Hepatocyte (in vitro differentiated cells): ENCODE results near the gene MCAM. TPM values are rescaled to one million over a fixed set of nuclear protein-coding genes. Genes with fewer than 3 reads are reported as not detected.
A peak's percentile ranks its signal among the peaks of the same experiment; 100 is the strongest.

ENCODE experiments used
- DNase-seq: peaks from one replicate; pipeline ENCODE4 v3.0.0-alpha.2; 2016; ENCODE audit warnings: low spot score
- H2AFZ ChIP-seq: fragments of 200-600 bp; sonication (generic); 2 replicates; pipeline ENCODE4 v1.6.0; 2016; ENCODE audit warnings: antibody characterized with exemption, mild to moderate bottlenecking
- H3K27ac ChIP-seq: fragments of 200-600 bp; sonication (generic); 2 replicates; pipeline ENCODE4 v1.5.1; 2016; ENCODE audit warnings: mild to moderate bottlenecking
- H3K27me3 ChIP-seq: fragments of 200-600 bp; sonication (generic); 2 replicates; pipeline ENCODE4 v1.6.1; 2016
- H3K36me3 ChIP-seq: fragments of 200-600 bp; sonication (generic); replicated peaks from 2 replicates; pipeline ENCODE4 v1.5.1; 2016; ENCODE audit warnings: low read depth; ENCODE audit not compliant: insufficient read depth
- H3K4me1 ChIP-seq: fragments of 200-600 bp; sonication (generic); 2 replicates; pipeline ENCODE4 v1.5.1; 2016; ENCODE audit warnings: mild to moderate bottlenecking, moderate library complexity; ENCODE audit not compliant: insufficient read depth
- H3K4me2 ChIP-seq: fragments of 200-600 bp; sonication (generic); 2 replicates; pipeline ENCODE4 v1.6.0; 2016
- H3K4me3 ChIP-seq: fragments of 200-600 bp; sonication (generic); 2 replicates; pipeline ENCODE4 v1.5.1; 2016; ENCODE audit warnings: mild to moderate bottlenecking
- H3K79me2 ChIP-seq: fragments of 200-600 bp; sonication (generic); 2 replicates; pipeline ENCODE4 v1.6.0; 2017; ENCODE audit warnings: mild to moderate bottlenecking
- H3K9me2 ChIP-seq: fragments of 200-600 bp; sonication (generic); replicated peaks from 2 replicates; pipeline ENCODE4 v1.6.0; 2017; ENCODE audit warnings: mild to moderate bottlenecking; ENCODE audit not compliant: insufficient read depth
- H3K9me3 ChIP-seq: fragments of 200-600 bp; sonication (generic); 2 replicates; pipeline ENCODE4 v1.5.1; 2016; ENCODE audit warnings: low read depth, mild to moderate bottlenecking
- H4K20me1 ChIP-seq: fragments of 200-600 bp; sonication (generic); 2 replicates; pipeline ENCODE4 v1.6.0; 2016; ENCODE audit warnings: mild to moderate bottlenecking; ENCODE audit not compliant: insufficient read depth, poor library complexity, severe bottlenecking
- EZH2 ChIP-seq: fragments of 200-600 bp; sonication (generic); IDR thresholded peaks from 2 replicates; pipeline ENCODE4 v1.6.1; 2016; ENCODE audit warnings: antibody characterized with exemption, mild to moderate bottlenecking, borderline replicate concordance
- EZH2phosphoT487 ChIP-seq: fragments of 200-600 bp; sonication (generic); IDR thresholded peaks from one replicate; pipeline ENCODE4 v1.6.1; 2018; ENCODE audit warnings: antibody characterized with exemption, mild to moderate bottlenecking, low read depth, moderate library complexity; ENCODE audit not compliant: unreplicated experiment, severe bottlenecking
- WGBS: methylation state at CpG from one replicate; pipeline ENCODE4 v1.1.6; 2016; ENCODE audit warnings: low lambda C conversion rate; ENCODE audit errors: missing lambda C conversion rate; 5-methylcytosine and 5-hydroxymethylcytosine counted together
- polyA plus RNA-seq: library from polyadenylated mRNA; unstranded; fragments of >200 nt; fragmentation: Nextera tagmentation; extraction: Ambion mirVana; gene quantifications from 2 replicates; pipeline ENCODE4 v1.2.1, GENCODE V29; 2016
- total RNA-seq: library from RNA; depleted of rRNA; stranded (reverse); fragments of >200 nt; gene quantifications from 2 replicates; pipeline ENCODE4 v1.2.3, GENCODE V29; 2014
- TF ChIP-seq, protein P1 (sequence below): fragments of 200-600 bp; sonication (generic); IDR thresholded peaks from 2 replicates; pipeline ENCODE4 v1.5.1; 2016; ENCODE audit warnings: antibody characterized with exemption, mild to moderate bottlenecking; ENCODE audit not compliant: poor library complexity

Gene MCAM, protein sequence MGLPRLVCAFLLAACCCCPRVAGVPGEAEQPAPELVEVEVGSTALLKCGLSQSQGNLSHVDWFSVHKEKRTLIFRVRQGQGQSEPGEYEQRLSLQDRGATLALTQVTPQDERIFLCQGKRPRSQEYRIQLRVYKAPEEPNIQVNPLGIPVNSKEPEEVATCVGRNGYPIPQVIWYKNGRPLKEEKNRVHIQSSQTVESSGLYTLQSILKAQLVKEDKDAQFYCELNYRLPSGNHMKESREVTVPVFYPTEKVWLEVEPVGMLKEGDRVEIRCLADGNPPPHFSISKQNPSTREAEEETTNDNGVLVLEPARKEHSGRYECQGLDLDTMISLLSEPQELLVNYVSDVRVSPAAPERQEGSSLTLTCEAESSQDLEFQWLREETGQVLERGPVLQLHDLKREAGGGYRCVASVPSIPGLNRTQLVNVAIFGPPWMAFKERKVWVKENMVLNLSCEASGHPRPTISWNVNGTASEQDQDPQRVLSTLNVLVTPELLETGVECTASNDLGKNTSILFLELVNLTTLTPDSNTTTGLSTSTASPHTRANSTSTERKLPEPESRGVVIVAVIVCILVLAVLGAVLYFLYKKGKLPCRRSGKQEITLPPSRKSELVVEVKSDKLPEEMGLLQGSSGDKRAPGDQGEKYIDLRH
- 8.7 and 35.4 TPM in 2 replicates for total RNA-seq
- polyA plus RNA-seq = 5.1 and 6.1 TPM in 2 replicates

DNA sequence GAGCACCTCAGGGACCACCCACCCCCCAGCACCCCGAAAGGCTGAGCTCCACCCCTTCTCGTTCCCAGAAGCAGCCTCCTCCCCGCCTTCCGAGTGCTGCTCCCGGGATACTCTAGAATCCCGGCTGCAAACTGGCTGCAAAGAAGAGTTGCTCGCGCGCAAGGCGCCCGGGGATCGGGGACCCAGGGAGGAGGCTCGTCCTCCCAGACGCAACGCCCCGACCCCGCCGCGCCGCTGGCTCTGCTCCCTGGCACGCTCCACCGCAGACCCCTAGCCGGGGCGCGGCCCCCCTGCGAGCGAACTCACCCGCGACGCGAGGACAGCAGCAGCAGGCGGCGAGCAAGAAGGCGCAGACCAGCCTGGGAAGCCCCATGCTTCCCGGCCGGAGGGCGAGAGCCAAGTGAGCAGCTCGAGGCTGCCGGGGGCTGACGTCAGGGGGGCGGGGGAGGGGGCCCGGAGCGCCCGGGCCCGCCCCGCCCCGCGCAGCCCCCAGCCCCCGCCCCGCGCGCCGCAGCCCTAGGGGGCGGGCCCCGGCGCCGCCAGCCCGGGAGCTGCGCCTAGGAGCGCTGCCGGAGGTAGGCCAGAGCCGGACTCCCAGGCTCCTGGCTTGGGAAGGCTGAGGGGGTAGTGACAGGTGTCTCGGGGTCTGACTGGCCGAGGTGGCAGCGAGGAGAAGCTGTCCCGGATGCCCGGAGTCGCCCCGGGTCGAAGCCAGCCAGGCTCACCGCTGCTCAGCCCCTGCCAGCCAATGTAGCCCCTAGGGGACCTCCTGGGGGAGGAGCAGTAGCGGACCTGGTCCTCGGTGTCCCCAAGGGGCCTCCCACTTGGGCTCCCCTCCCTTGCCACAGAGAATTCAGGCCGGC, at the start of gene MCAM:
TSS of gene MCAM (minus strand) at position 402 of the 863 bp plus-strand sequence. CDS start at position 373, 29 bp downstream.
- H2AFZ ChIP-seq = peak within 1 kb of the TSS; percentile 52
- peak within 1 kb of the TSS; percentile 67 for H3K4me3 ChIP-seq
- peaks cover 31% of the 10 kb centered on the region for H3K4me1 ChIP-seq
- no peaks in the 10 kb centered on the region for H3K79me2 ChIP-seq
- H3K27me3 ChIP-seq = peaks cover 42% of the 10 kb centered on the region
- H4K20me1 ChIP-seq = no peaks in the 10 kb centered on the region
- TF ChIP-seq EZH2phosphoT487 = no peak
- TF ChIP-seq EZH2 = no peak
- TF ChIP-seq, protein P1, sequence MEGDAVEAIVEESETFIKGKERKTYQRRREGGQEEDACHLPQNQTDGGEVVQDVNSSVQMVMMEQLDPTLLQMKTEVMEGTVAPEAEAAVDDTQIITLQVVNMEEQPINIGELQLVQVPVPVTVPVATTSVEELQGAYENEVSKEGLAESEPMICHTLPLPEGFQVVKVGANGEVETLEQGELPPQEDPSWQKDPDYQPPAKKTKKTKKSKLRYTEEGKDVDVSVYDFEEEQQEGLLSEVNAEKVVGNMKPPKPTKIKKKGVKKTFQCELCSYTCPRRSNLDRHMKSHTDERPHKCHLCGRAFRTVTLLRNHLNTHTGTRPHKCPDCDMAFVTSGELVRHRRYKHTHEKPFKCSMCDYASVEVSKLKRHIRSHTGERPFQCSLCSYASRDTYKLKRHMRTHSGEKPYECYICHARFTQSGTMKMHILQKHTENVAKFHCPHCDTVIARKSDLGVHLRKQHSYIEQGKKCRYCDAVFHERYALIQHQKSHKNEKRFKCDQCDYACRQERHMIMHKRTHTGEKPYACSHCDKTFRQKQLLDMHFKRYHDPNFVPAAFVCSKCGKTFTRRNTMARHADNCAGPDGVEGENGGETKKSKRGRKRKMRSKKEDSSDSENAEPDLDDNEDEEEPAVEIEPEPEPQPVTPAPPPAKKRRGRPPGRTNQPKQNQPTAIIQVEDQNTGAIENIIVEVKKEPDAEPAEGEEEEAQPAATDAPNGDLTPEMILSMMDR = no peak
- no peaks in the 10 kb centered on the region for H3K9me3 ChIP-seq
- no peaks in the 10 kb centered on the region for H3K9me2 ChIP-seq
- peak; percentile 65 for DNase-seq
- H3K27ac ChIP-seq = peak within 1 kb of the TSS; percentile 34
- H3K36me3 ChIP-seq = no peaks in the 10 kb centered on the region
- WGBS = 4% methylated on average over 33 of the region's 74 CpGs
- peak within 1 kb of the TSS; percentile 96 for H3K4me2 ChIP-seq

DNA sequence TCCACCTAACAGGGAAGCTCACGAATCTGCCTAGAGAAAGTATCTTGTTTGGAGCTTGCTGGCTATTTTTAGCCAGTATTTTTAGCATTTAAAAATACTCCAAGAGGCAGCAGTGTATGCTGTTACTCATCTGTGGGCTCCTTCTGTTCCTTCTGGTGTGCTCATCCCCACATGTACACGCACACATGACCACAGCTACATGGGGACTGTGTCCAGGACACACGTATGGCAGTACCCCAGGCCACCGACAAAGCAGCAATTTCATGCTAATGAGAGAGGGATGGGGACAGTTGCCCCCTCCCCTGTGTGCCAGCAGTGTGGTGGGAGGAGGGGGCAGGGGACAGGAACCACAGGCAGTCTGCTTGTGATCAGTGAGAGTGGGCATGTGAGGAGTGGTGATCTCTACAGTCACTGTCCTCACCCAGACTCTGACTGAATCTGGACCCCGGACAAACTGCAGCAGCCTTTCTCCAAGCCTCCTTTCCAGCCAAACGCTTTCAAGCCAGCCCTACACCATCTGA, 48.2 kb upstream of the MCAM start:
- H3K4me1 ChIP-seq = peaks cover 73% of the 10 kb centered on the region
- peak overlapping the region; percentile 88 for H3K4me2 ChIP-seq
- no peaks in the 10 kb centered on the region for H3K9me3 ChIP-seq
- no peaks in the 10 kb centered on the region for H3K27me3 ChIP-seq
- H3K36me3 ChIP-seq = no peaks in the 10 kb centered on the region
- H2AFZ ChIP-seq = no peak overlapping the region
- TF ChIP-seq EZH2phosphoT487 (no peak), EZH2 (no peak)
- no peaks in the 10 kb centered on the region for H4K20me1 ChIP-seq
- no peaks in the 10 kb centered on the region for H3K79me2 ChIP-seq
- no peak overlapping the region for H3K4me3 ChIP-seq
- no peak for DNase-seq
- H3K9me2 ChIP-seq = no peaks in the 10 kb centered on the region
- no peak overlapping the region for H3K27ac ChIP-seq
- WGBS = 85% methylated on average over 6 of the region's 6 CpGs

DNA sequence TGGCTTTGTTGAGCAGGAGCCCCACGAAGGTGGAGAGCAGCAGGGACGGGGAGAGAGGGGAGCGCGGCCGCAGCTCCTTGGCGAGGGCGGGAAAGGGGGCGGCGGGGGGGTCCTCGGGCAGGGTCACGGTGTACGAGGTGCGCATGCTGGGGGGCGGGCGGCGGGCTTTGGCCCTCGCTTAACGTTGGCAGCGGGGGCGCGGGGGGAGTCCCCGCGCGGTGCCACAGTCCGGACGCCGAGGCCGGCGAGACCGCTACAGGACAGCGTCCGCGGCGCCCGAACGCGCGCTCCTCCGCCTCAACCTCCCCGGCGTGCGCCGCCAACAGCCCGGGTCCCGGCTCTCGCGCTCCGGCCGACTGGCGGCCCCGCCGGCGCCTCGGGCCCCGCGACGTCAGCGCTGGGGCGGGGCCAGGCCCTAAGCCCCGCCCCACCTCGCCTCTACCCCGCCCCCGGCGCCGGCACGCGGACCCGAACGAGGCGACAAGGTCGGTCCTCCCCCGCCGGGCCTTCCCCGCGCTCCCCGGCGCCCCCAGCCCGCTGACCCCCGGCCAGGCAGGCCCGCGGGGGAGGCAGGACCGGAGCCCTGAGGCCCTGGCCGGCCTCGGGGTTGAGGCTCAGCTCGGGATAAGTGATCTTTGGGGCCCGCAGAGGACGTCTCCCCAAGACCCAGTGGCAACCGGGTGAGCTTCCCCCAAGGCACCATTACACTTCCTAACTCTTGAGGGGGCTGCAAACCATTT, 47.1 kb upstream of the MCAM start:
- Histone ChIP-seq H3K4me2 (peak overlapping the region; percentile 88), H3K27me3 (no peaks in the 10 kb centered on the region), H3K79me2 (no peaks in the 10 kb centered on the region), H3K4me1 (peaks cover 62% of the 10 kb centered on the region), H4K20me1 (no peaks in the 10 kb centered on the region), H3K27ac (no peak overlapping the region), H3K36me3 (no peaks in the 10 kb centered on the region), H2AFZ (no peak overlapping the region), H3K9me3 (no peaks in the 10 kb centered on the region), H3K9me2 (no peaks in the 10 kb centered on the region), H3K4me3 (peak overlapping the region; percentile 13)
- TF ChIP-seq EZH2 = no peak
- no peak for TF ChIP-seq EZH2phosphoT487
- TF ChIP-seq, protein P1 = no peak
- 38% methylated on average over 7 of the region's 88 CpGs for WGBS
- peak; percentile 86 for DNase-seq
